Measurements from ENCODE around the gene UQCRFS1. TPM values are rescaled to one million over a fixed set of nuclear protein-coding genes. Genes with fewer than 3 reads are reported as not detected.
"Not testable (repeated sequence)": the region's sequence is repeated elsewhere in the genome, so short reads cannot be mapped to it uniquely, and the experiment has no call there.

Gene UQCRFS1
- polyA plus RNA-seq, 3 donors, result 38.7 to 41.0 (median 38.9) TPM

- no peak for DNase-seq (ENCODE audit: low read depth in 3 of 3, low spot score in 2 of 3)
Measured at GRCh38 chr19:29215322-29215845, 2.4 kb upstream of the UQCRFS1 start.

DNA sequence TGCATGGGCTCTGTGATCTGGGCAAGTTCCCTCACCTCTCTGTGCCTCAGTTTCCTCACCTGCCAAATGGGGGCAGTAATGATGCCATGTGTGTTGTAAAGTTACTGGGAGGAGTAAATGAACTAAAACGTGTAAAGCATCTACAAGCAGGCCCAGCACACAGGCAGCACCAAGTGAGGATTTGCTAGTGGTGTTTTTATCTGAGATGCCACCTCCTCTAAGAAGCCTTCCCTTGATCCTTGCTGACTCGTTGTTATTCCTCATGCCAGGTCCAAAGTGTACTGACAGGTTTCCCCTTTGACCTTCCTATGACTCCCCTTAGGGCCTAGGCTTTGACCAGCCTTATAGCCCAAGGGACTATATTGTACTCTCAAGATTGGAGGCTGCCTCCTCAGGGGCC is 1.5 kb upstream of the UQCRFS1 start:
- DNase-seq (ENCODE audit: low read depth in 3 of 3, low spot score in 2 of 3), result no peak

- no peak for DNase-seq (ENCODE audit: low read depth in 3 of 3, low spot score in 2 of 3)
Measured at GRCh38 chr19:29212356-29212647, 649 bp downstream of the UQCRFS1 start.

DNA sequence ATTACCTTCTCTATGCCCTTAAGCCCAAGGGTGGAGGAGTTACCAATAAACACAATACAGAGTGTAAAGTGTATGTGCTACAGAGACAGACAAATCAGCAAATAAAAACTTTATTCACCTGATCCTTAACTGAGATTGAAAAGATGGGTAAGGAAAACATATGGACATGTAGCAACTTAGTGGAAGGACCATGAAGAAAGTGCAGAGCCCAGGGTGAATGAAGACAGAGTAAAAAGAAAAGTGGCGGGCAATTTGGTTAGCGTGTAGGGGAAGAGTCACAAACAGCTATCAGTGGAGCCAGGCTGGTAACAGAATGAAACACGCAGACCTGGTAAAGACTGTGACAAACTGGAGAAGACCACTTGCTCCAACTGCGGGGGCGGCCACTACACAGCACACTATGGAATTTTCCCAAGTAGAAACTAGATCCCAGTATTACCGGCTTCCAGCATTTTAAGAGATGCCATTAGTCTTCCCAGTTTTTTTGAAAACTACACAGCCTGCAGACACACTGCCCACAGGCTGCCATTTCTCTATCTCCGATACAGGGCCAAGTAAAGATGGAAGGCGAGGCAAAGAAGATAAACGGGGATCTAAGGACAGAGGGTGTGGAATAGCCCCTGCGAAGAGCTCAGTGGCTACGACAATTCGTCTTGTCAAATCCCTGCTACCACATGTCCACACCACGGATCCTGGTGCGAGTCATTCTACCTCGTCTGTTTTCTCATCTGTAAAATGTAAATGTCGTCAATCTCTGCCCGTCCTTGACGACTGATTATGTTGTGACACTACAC is 1.2 kb downstream of the UQCRFS1 start:
- DNase-seq (ENCODE audit: low read depth in 3 of 3, low spot score in 2 of 3), result peak in 1 of 3 donors; percentile 7

- not testable (repeated sequence) for DNase-seq (ENCODE audit: low read depth in 3 of 3, low spot score in 2 of 3)
Measured at GRCh38 chr19:29211041-29211440, 1.9 kb downstream of the UQCRFS1 start.

- not testable (repeated sequence) for DNase-seq (ENCODE audit: low read depth in 3 of 3, low spot score in 2 of 3)
Measured at GRCh38 chr19:29210502-29210901, 2.4 kb downstream of the UQCRFS1 start.

- DNase-seq (ENCODE audit: low read depth in 3 of 3, low spot score in 2 of 3), result not testable (repeated sequence)
Measured at GRCh38 chr19:29207403-29208187, 5.4 kb downstream of the UQCRFS1 start.

DNA sequence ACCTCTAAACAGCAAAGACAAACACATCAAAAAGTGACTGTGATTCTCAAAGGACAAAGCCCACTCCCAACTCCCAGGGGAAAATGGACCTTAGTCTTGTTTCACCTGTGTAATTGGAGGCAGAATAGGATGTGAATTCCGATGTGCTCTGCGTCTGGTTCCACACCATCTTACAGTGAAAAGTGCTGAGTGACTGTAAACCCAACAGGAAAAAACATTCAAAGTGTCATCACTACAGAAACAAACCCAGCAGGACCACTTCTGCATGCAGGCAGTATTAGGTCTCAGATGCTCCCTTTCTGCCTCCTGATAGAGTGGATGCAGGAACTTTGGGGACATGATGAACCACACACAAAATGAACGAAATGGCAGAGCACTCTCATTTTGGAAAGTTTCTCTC is 6.5 kb downstream of the UQCRFS1 start:
- DNase-seq (ENCODE audit: low read depth in 3 of 3, low spot score in 2 of 3), result no peak

GRCh38 chr19:29202281-29202680 is 10.7 kb downstream of the UQCRFS1 start:
- DNase-seq (ENCODE audit: low read depth in 3 of 3, low spot score in 2 of 3), result no peak

DNA sequence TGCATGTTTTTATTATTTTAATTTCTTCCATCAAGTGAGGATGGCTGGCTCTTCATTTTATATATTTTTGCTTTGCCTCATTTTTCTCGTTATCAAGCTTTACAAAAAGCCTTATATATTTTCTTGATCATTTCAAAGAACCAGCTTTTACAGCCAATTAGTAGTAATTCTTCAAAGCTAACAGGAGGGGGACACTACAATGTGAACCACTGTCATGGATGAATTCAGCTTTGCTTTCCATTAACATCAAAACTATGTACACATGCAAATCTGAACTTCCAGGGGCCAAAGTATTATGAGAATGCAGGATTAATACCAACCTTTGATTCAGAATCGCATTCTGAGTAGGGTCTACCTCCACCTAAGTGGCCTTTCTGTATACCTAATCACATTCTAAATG is 11.1 kb downstream of the UQCRFS1 start:
- DNase-seq (ENCODE audit: low read depth in 3 of 3, low spot score in 2 of 3), result no peak

- no peak for DNase-seq (ENCODE audit: low read depth in 3 of 3, low spot score in 2 of 3)
Measured at GRCh38 chr19:29194658-29195057, 18.3 kb downstream of the UQCRFS1 start.

DNA sequence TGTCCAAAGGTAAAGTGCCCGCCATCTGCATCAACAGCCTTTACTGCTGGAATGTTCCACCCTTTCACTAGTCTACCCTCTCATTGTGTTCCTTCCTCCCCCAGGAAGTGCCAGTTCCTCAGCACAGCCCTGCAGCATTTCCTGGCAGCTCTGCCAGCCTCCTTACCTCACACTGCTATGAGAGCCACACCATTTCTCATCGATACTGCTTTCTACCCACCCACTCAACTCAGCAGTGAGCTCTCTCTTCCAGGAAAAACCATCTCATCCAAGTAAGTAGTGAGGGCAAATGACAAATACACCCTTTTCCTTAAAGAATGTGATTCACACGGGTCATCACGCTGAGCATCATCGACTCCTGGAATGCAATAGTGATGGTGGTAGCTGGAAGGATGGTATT is 19.8 kb downstream of the UQCRFS1 start:
- no peak for DNase-seq (ENCODE audit: low read depth in 3 of 3, low spot score in 2 of 3)

DNA sequence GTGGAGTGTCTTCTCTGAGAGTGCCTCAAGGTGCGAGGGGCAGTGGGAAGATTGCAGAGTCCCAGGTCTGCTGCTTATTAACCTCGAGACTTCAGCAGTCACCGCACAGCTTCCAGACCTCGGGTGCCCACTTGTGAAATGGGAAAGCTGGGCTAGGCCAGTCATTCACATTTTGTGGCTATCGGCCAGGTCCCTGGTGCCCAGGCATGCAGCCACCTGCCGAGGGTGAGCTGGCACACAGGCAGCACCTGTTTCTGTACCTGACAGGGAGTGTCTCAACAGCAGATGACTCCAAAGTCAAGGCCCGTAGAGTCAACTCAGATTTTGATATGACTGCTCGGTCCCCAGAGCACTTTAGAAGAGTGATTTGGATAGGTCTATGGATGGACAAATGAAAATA is 21.9 kb downstream of the UQCRFS1 start:
- no peak for DNase-seq (ENCODE audit: low read depth in 3 of 3, low spot score in 2 of 3)

- no peak for DNase-seq (ENCODE audit: low read depth in 3 of 3, low spot score in 2 of 3)
Measured at GRCh38 chr19:29189033-29189360, 24.0 kb downstream of the UQCRFS1 start.

GRCh38 chr19:29188289-29189032 is 24.5 kb downstream of the UQCRFS1 start:
- no peak for DNase-seq (ENCODE audit: low read depth in 3 of 3, low spot score in 2 of 3)

DNA sequence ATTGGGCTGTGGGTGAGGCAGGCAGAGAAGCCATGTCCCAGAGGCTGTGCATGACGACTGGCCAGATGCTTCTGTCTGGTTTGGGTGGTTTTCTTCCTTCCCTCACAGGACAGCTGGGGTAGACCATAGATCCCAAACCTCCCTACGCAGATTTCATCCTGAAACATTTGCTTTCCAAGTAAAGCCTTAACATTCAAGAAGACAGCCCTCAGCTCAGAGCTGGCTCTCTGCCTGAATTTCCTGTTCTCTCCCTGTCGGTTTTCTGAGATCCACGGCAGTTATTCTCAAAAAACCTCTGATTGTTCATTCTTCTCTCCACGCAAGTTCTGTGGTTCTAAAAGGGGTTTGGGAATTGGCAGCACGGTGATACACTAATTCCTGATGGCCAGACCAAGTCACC is 25.3 kb downstream of the UQCRFS1 start:
- DNase-seq (ENCODE audit: low read depth in 3 of 3, low spot score in 2 of 3), result no peak

- DNase-seq (ENCODE audit: low read depth in 3 of 3, low spot score in 2 of 3), result no peak
Measured at GRCh38 chr19:29185427-29185826, 27.5 kb downstream of the UQCRFS1 start.

GRCh38 chr19:29176981-29177754 is 35.8 kb downstream of the UQCRFS1 start:
- no peak for DNase-seq (ENCODE audit: low read depth in 3 of 3, low spot score in 2 of 3)

DNA sequence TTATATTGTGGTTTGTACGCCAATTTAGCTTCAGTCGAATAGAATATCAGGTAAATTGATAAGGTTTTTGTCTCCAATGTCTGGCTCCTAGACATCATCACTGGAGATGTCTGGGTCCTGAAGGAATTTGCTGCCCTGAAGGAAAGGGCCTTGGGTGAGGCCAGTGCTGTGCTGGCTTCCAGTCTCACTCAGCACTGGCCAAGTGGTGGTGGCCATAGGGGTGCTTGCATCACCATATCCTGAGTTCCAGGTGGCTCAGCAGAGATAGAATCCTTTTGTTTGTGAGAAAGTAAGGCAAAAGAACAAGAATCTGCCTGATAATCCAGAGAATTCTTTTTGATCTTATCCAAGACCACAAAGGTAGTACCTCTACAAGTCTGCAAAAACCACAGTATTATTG is 39.1 kb downstream of the UQCRFS1 start:
- DNase-seq (ENCODE audit: low read depth in 3 of 3, low spot score in 2 of 3), result no peak

DNA sequence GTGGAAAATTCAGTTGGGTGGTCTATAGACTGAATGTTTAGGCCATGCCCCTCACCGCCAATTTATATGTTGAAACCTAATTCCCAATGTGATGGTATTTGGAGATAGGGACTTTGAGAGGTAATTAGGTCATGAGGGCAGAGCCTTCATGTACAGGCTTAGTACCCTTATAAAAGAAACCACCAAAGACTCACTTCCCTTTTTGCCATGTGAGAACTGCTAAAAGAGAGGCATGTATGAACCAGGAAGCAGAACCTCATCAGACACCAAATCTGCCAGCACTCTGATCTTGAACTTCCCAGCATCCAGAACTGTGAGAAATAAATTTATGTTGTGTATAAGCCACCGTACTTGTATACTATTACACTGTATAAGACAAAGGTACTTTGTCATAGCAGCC is 40.6 kb downstream of the UQCRFS1 start:
- no peak for DNase-seq (ENCODE audit: low read depth in 3 of 3, low spot score in 2 of 3)

DNA sequence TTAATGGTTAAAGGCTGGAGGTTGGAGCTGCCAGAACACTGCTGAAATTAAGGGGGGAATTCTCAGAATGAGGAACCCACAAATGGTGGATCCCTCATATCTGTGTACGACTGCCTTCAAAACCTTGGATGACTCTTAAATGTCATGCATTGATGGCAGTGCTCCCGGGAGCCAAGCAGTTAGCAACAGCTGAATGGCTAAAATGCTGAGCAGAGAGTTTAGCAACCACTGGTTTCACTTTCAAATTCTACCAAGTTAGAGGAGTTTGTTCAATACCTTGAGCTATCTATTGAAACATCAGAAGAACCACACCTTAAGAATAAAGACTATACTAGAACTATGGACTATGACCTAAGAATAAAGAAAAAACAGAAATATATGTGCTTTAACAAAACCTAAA is 41.4 kb downstream of the UQCRFS1 start:
- DNase-seq (ENCODE audit: low read depth in 3 of 3, low spot score in 2 of 3), result no peak
